IMR-90 (cell line): ENCODE data around the gene TUBGCP2. TPM values are rescaled to one million over a fixed set of nuclear protein-coding genes. Genes with fewer than 3 reads are reported as not detected.

Source experiments
- ATAC-seq: fragments of 200-7000 bp; cut with Tn5 transposase; 2 replicates; pipeline ENCODE4 v1.9.1; 2020; ENCODE audit warnings: low read depth, mild to moderate bottlenecking, moderate library complexity
- BruUV-seq: library from RNA; stranded (reverse); fragments of 400-500 nt; replicated peaks from 2 replicates; lab custom pipeline; 2021; lab: Mats Ljungman, UMichigan
- CTCF ChIA-PET: fragments of 300-600 bp; formaldehyde crosslinking; extraction: SDS; loops from one replicate; lab custom pipeline; 2021; ENCODE audit warnings: antibody characterized with exemption; lab: Yijun Ruan, JAX
- POLR2A ChIA-PET: fragments of 300-600 bp; sonication (Branson Sonifier 250); formaldehyde crosslinking; loops from one replicate; lab custom pipeline; 2022; ENCODE audit warnings: antibody characterized with exemption; ENCODE audit not compliant: unreplicated experiment; lab: Charles Lee
- DNase-seq: peaks from one replicate; pipeline ENCODE4 v3.0.0; 2013
- H2AFZ ChIP-seq: replicated peaks from 2 replicates; pipeline ENCODE3; 2013; ENCODE audit warnings: low read length, mild to moderate bottlenecking; ENCODE audit not compliant: poor library complexity
- H2AK5ac ChIP-seq: 2 replicates; pipeline ENCODE4 v1.6.1; 2013; ENCODE audit warnings: low read depth, low read length, inconsistent platforms
- H2AK9ac ChIP-seq: replicated peaks from 2 replicates; pipeline ENCODE3; 2013; ENCODE audit warnings: mild to moderate bottlenecking, low read depth, low read length, moderate library complexity; ENCODE audit not compliant: poor library complexity
- H2BK120ac ChIP-seq: 2 replicates; pipeline ENCODE4 v1.6.1; 2013; ENCODE audit warnings: low read depth, low read length, inconsistent platforms
- H2BK15ac ChIP-seq: 3 replicates; pipeline ENCODE4 v1.6.1; 2013; ENCODE audit warnings: low read depth, low read length, inconsistent platforms
- H2BK20ac ChIP-seq: 2 replicates; pipeline ENCODE4 v1.6.1; 2013; ENCODE audit warnings: low read depth, mild to moderate bottlenecking, inconsistent platforms, low read length, moderate library complexity
- H2BK5ac ChIP-seq: 2 replicates; pipeline ENCODE4 v1.6.1; 2013; ENCODE audit warnings: mild to moderate bottlenecking, low read depth, low read length, inconsistent platforms; ENCODE audit not compliant: poor library complexity, severe bottlenecking
- H3K14ac ChIP-seq: replicated peaks from 2 replicates; pipeline ENCODE4 v1.6.1; 2013; ENCODE audit warnings: low read depth, low read length, inconsistent platforms
- H3K18ac ChIP-seq: 2 replicates; pipeline ENCODE4 v1.6.1; 2013; ENCODE audit warnings: low read depth, low read length, control low read depth
- H3K23ac ChIP-seq: 2 replicates; pipeline ENCODE4 v1.6.1; 2013; ENCODE audit warnings: low read depth, low read length, inconsistent platforms
- H3K27ac ChIP-seq: 2 replicates; pipeline ENCODE4 v1.5.1; 2013; ENCODE audit warnings: mild to moderate bottlenecking, control low read depth, low read length; ENCODE audit not compliant: insufficient read depth
- H3K27me3 ChIP-seq: 2 replicates; pipeline ENCODE4 v1.6.1; 2013; ENCODE audit warnings: low read length; ENCODE audit not compliant: control insufficient read depth, insufficient read depth
- H3K36me3 ChIP-seq: 2 replicates; pipeline ENCODE4 v1.6.1; 2013; ENCODE audit warnings: low read length, mixed read lengths; ENCODE audit not compliant: control insufficient read depth, insufficient read depth
- H3K4ac ChIP-seq: 2 replicates; pipeline ENCODE4 v1.6.1; 2013; ENCODE audit warnings: low read depth, low read length, inconsistent platforms
- H3K4me1 ChIP-seq: 2 replicates; pipeline ENCODE4 v1.6.1; 2013; ENCODE audit warnings: low read length, mixed read lengths; ENCODE audit not compliant: control insufficient read depth, insufficient read depth
- H3K4me2 ChIP-seq: 2 replicates; pipeline ENCODE4 v1.6.1; 2013; ENCODE audit warnings: low read depth, mild to moderate bottlenecking, control low read depth, low read length, moderate library complexity
- H3K4me3 ChIP-seq: 2 replicates; pipeline ENCODE4 v1.5.1; 2013; ENCODE audit warnings: low read depth, mild to moderate bottlenecking, control low read depth, low read length, moderate library complexity; ENCODE audit not compliant: insufficient read depth
- H3K56ac ChIP-seq: 2 replicates; pipeline ENCODE4 v1.6.1; 2013; ENCODE audit warnings: low read length, inconsistent platforms; ENCODE audit not compliant: insufficient read depth; ENCODE audit errors: extremely low read depth
- H3K79me1 ChIP-seq, 2 experiments: 2 replicates each; pipeline ENCODE4 v1.6.1; 2013; ENCODE audit warnings: low read length in 2 of 2, inconsistent platforms in 1 of 2, low read depth in 1 of 2
- H3K9ac ChIP-seq: 2 replicates; pipeline ENCODE4 v1.6.1; 2013; ENCODE audit warnings: low read depth, low read length, control low read depth
- H3K9me1 ChIP-seq: 2 replicates; pipeline ENCODE4 v1.6.1; 2013; ENCODE audit warnings: low read length, inconsistent platforms; ENCODE audit not compliant: insufficient read depth
- H3K9me3 ChIP-seq: 2 replicates; pipeline ENCODE4 v1.6.1; 2013; ENCODE audit warnings: low read length; ENCODE audit not compliant: control insufficient read depth, insufficient read depth
- H4K20me1 ChIP-seq: 2 replicates; pipeline ENCODE4 v1.6.1; 2013; ENCODE audit warnings: low read length, inconsistent platforms; ENCODE audit not compliant: insufficient read depth
- H4K5ac ChIP-seq: 2 replicates; pipeline ENCODE4 v1.6.1; 2013; ENCODE audit warnings: mild to moderate bottlenecking, low read depth, low read length, control low read depth
- H4K8ac ChIP-seq, 2 experiments: 2 replicates each; pipeline ENCODE4 v1.6.1; 2013; ENCODE audit warnings: low read depth in 2 of 2, low read length in 2 of 2, control low read depth in 1 of 2, inconsistent platforms in 1 of 2
- H4K91ac ChIP-seq: 2 replicates; pipeline ENCODE4 v1.6.1; 2013; ENCODE audit warnings: low read depth, low read length, inconsistent platforms; ENCODE audit not compliant: insufficient read depth
- CEBPB ChIP-seq: IDR thresholded peaks from 2 replicates; pipeline ENCODE4 v1.6.1; 2012; ENCODE audit warnings: low read depth, low read length, improper control_type of control experiment
- CHD1 ChIP-seq: IDR thresholded peaks from 2 replicates; pipeline ENCODE4 v1.6.1; 2012; ENCODE audit warnings: low read depth, low read length, improper control_type of control experiment
- MAZ ChIP-seq: IDR thresholded peaks from 2 replicates; pipeline ENCODE4 v1.6.1; 2012; ENCODE audit warnings: low read depth, mild to moderate bottlenecking, low read length, improper control_type of control experiment, moderate library complexity, borderline replicate concordance
- MXI1 ChIP-seq: IDR thresholded peaks from 2 replicates; pipeline ENCODE4 v1.6.1; 2012; ENCODE audit warnings: low read depth, mild to moderate bottlenecking, low read length, moderate library complexity, borderline replicate concordance
- POLR2A ChIP-seq: IDR thresholded peaks from 2 replicates; pipeline ENCODE4 v1.6.1; 2012; ENCODE audit warnings: mild to moderate bottlenecking, low read depth, low read length
- RAD21 ChIP-seq: IDR thresholded peaks from 2 replicates; pipeline ENCODE4 v1.6.1; 2012; ENCODE audit warnings: low read length, improper control_type of control experiment
- SMC3 ChIP-seq: fragments of 150-350 bp; IDR thresholded peaks from 2 replicates; pipeline ENCODE4 v1.6.1; 2016; ENCODE audit warnings: low read depth, mild to moderate bottlenecking, antibody characterized with exemption, low read length, moderate library complexity
- WGBS, 2 experiments: methylation state at CpG; one replicate each; pipeline versions ENCODE4 v1.1.5 to v1.1.7; 2013; ENCODE audit warnings: missing lambda C conversion rate in 2 of 2; ENCODE audit not compliant: insufficient read length in 1 of 2; ENCODE audit errors: extremely low coverage in 2 of 2; 5-methylcytosine and 5-hydroxymethylcytosine counted together
- dilution Hi-C: fragments of 300-500 bp; cut with HindIII; formaldehyde crosslinking; loops from one replicate; pipeline ENCODE4 v1.14.3; 2018; ENCODE audit warnings: low sequenced_read_pairs; ENCODE audit not compliant: unreplicated experiment
- in situ Hi-C: fragments of 300-500 bp; cut with MboI; formaldehyde crosslinking; loops from 3 replicates; pipeline ENCODE4 v1.14.3; 2019; ENCODE audit warnings: low sequenced_read_pairs, inconsistent platforms, mixed read lengths
- intact Hi-C: fragments of 100-400 bp; cut with micrococcal nuclease; formaldehyde crosslinking; loops from 2 replicates; pipeline ENCODE4 v1.10.0; 2022
- polyA plus RNA-seq, 3 experiments: library from polyadenylated mRNA; depleted of rRNA; stranded (reverse); fragments of >200 nt; gene quantifications; 2 replicates each; pipeline ENCODE4 v1.2.3, GENCODE V29; 2012; ENCODE audit warnings: low replicate concordance in 1 of 3
- total RNA-seq: library from RNA; depleted of rRNA; stranded (reverse); fragments of >200 nt; gene quantifications from 2 replicates; pipeline ENCODE4 v1.2.3, GENCODE V29; 2012
- TF ChIP-seq, protein P1 (sequence below): conservative IDR thresholded peaks from 2 replicates; pipeline ENCODE4 v1.5.1; 2012; ENCODE audit warnings: mild to moderate bottlenecking, low read depth, low read length, improper control_type of control experiment
- TF ChIP-seq, protein P2 (sequence below): fragments of 150-350 bp; IDR thresholded peaks from 2 replicates; pipeline ENCODE4 v1.6.1; 2017; ENCODE audit warnings: mild to moderate bottlenecking, antibody characterized with exemption, low read length, low read depth

The TUBGCP2 gene
- total and polyA plus RNA-seq, 2 of the 4 experiments (the other 2 are of a cell fraction): 48.1 to 72.6 TPM

DNA sequence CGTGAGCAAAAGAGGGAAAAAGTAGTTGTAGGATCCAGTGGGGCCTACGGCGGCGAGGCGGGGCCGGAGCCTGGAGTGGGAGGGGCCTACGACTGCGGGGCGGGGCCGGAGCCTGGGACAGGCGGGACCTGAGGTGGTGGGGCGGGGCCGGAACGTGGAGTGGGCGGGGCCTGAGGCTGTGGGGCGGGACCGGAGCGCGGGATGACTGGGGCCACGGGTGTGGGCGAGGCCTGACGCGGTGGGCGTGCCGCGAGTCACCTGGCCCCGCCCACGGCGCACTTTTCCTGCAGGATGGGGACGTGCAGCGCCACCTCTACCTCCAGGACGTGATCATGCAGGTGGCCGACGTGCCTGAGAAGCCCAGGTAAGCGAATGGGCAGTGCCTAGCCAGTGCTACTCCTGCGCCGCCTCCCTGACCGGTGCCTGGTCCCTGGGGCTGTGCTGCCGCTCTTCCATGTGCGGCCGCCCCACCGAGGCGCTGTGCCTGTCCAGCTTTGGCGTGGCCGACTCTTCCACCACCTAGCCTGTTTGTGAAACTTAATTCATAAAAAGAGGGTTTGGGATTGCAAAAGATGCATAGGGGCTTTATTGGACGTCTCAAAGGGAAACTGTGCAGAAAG, 538 bp upstream of the TUBGCP2 start (continued):
- no peak for TF ChIP-seq CEBPB

DNA sequence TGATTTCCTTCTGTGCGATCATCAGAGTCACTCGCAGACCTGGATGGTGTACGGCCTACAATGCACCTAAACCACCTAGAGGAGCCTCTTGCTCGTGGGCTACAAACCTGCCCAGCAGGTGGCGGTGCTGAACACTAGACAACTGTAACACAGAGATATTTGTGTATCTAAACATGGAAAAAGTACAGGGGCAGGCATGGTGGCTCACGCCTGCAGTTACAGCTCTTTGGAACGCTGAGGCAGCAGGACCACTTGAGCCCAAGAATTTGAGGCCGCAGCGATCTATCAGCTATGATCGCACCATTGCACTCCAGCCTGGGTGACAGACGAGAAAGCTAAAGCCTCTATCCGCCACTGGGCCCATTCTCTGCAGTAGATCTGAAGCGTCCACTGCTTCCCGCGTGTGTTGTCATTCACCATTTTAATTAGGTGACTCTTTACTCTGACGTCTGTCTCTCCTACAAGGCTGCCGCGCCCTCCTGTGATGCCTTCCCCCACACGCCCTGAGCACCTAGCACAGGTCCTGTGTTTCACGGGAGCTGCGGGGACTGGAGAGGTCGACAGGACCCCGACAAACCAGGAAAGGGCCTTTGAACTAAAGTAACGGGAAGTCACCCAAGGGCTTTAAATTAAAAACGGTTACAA, 774 bp downstream of the TUBGCP2 start:
- peak overlapping the region; percentile 22 for H3K14ac ChIP-seq
- BruUV-seq: no TSS peak
- TF ChIP-seq, protein P1, sequence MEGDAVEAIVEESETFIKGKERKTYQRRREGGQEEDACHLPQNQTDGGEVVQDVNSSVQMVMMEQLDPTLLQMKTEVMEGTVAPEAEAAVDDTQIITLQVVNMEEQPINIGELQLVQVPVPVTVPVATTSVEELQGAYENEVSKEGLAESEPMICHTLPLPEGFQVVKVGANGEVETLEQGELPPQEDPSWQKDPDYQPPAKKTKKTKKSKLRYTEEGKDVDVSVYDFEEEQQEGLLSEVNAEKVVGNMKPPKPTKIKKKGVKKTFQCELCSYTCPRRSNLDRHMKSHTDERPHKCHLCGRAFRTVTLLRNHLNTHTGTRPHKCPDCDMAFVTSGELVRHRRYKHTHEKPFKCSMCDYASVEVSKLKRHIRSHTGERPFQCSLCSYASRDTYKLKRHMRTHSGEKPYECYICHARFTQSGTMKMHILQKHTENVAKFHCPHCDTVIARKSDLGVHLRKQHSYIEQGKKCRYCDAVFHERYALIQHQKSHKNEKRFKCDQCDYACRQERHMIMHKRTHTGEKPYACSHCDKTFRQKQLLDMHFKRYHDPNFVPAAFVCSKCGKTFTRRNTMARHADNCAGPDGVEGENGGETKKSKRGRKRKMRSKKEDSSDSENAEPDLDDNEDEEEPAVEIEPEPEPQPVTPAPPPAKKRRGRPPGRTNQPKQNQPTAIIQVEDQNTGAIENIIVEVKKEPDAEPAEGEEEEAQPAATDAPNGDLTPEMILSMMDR: peak; percentile 62
- TF ChIP-seq MXI1: peak; percentile 63
- no peak for TF ChIP-seq MAZ
- no peak for TF ChIP-seq RAD21
- TF ChIP-seq, protein P2, sequence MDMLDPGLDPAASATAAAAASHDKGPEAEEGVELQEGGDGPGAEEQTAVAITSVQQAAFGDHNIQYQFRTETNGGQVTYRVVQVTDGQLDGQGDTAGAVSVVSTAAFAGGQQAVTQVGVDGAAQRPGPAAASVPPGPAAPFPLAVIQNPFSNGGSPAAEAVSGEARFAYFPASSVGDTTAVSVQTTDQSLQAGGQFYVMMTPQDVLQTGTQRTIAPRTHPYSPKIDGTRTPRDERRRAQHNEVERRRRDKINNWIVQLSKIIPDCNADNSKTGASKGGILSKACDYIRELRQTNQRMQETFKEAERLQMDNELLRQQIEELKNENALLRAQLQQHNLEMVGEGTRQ: no peak
- peak; percentile 13; the same call in 1 of the 2 replicates for TF ChIP-seq SMC3
- TF ChIP-seq CHD1: no peak
- peak; percentile 32; the same call in 1 of the 2 replicates for TF ChIP-seq POLR2A
- H4K91ac ChIP-seq: peak overlapping the region; percentile 11; the same call in 1 of the 2 replicates
- H2AFZ ChIP-seq: peak overlapping the region; percentile 99
- WGBS, 2 experiments: 3% methylated on average over 11 of the region's 25 CpGs; no CpG with 5 or more reads in 1 of the 2 experiments
- POLR2A ChIA-PET: no interaction called here
- H3K9me1 ChIP-seq: peaks cover 14% of the 10 kb centered on the region; the same call in 1 of the 2 replicates
- H3K36me3 ChIP-seq: peaks cover 14% of the 10 kb centered on the region; the same call in 1 of the 2 replicates
- H2AK9ac ChIP-seq: peak overlapping the region; percentile 89
- CTCF ChIA-PET: interaction anchor here (0.6 to 1.1 kb wide), 5 partner anchors 12 to 45 kb away, joined by 3 to 5 read pairs (median 3); no protein-coding TSS in a partner anchor
- H4K5ac ChIP-seq: no peak overlapping the region; the same call in 1 of the 2 replicates
- H2BK5ac ChIP-seq: peak overlapping the region; percentile 64
- dilution Hi-C loops: no loop called here
- no peak overlapping the region for H2BK20ac ChIP-seq
- no peak overlapping the region for H2BK120ac ChIP-seq
- peak; percentile 58 for DNase-seq
- peak overlapping the region; percentile 88 for H3K9ac ChIP-seq
- no peak overlapping the region for H3K23ac ChIP-seq
- H3K4me2 ChIP-seq: peak overlapping the region; percentile 100
- peak overlapping the region; percentile 83 for H3K27ac ChIP-seq
- H2BK15ac ChIP-seq: no peak overlapping the region
- H3K27me3 ChIP-seq: no peaks in the 10 kb centered on the region
- peak overlapping the region; percentile 6 for H2AK5ac ChIP-seq
- 0 out of 2 replicates have a peak overlapping the region, but pooled peaks have one; percentile 10 for H3K56ac ChIP-seq
- H4K20me1 ChIP-seq: peaks cover 46% of the 10 kb centered on the region
- H3K9me3 ChIP-seq: no peaks in the 10 kb centered on the region
- intact Hi-C loops: loop anchor here (2.0 to 5.0 kb wide), 3 partner anchors 46 to 161 kb away; partner anchors contain the start of gene KNDC1
- no peak for ATAC-seq
- H3K4me1 ChIP-seq: peaks cover 8% of the 10 kb centered on the region
- peak overlapping the region; percentile 71 for H3K4ac ChIP-seq
- in situ Hi-C loops: no loop called here
- H4K8ac ChIP-seq: peak overlapping the region; percentile 60 to 65; a peak in 2 of 4 replicates
- H3K79me1 ChIP-seq: peaks cover 11 to 57% of the 10 kb centered on the region in 2 experiments
- no peak overlapping the region for H3K18ac ChIP-seq
- peak overlapping the region; percentile 67 for H3K4me3 ChIP-seq
